HEK293T (cell line): ENCODE results near the gene SKA2.

Experiments
- ARNT ChIP-seq: fragments of 450-650 bp; IDR thresholded peaks from 2 replicates; pipeline ENCODE4 v1.6.1; 2017; ENCODE audit warnings: mild to moderate bottlenecking
- ELF4 ChIP-seq: fragments of 450-650 bp; IDR thresholded peaks from 2 replicates; pipeline ENCODE4 v1.6.1; 2017; ENCODE audit warnings: antibody characterized with exemption
- FOXM1 ChIP-seq: fragments of 450-650 bp; IDR thresholded peaks from 2 replicates; pipeline ENCODE4 v1.6.1; 2017; ENCODE audit warnings: mild to moderate bottlenecking, borderline replicate concordance
- SP1 ChIP-seq: fragments of 450-650 bp; IDR thresholded peaks from 2 replicates; pipeline ENCODE4 v1.6.1; 2017
- TARDBP ChIP-seq: fragments of 450-650 bp; IDR thresholded peaks from 2 replicates; pipeline ENCODE4 v1.6.1; 2016

DNA sequence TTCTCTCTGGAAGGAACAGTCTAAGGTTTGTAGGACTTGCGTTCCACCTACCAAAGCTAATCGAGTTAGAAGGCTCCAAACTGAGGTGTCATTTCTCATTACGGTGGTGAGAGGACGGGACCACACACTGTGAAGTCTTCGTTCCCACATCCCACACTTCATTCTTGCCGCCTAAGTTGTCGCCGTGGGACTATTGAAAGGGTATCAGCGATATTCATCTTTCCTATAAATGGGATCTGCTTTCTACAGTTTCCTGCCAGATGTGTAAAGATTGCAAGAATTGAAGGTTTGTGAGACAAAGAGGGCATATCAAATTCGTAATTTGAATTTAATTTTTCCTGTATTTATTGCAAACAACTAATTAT is 47.7 kb downstream of the SKA2 start:
- TF ChIP-seq FOXM1 (no peak), SP1 (no peak), TARDBP (no peak), ELF4 (no peak), ARNT (no peak)
